SK-N-SH (cell line): Measurements from ENCODE around the gene ABHD16A.
"Not testable (repeated sequence)": the region's sequence is repeated elsewhere in the genome, so short reads cannot be mapped to it uniquely, and the experiment has no call there.

ENCODE experiments used
- CTCF ChIP-seq: fragments of 200-600 bp; sonication (generic); IDR thresholded peaks from 2 replicates; pipeline ENCODE4 v1.6.1; 2017; ENCODE audit warnings: antibody characterized with exemption, mild to moderate bottlenecking, moderate library complexity
- POLR2AphosphoS5 ChIP-seq: IDR thresholded peaks from 2 replicates; pipeline ENCODE4 v1.6.1; 2012; ENCODE audit warnings: low read depth, low read length

GRCh38 chr6:31709157-31709556 is 6.0 kb upstream of the ABHD16A start:
- not testable (repeated sequence) for TF ChIP-seq POLR2AphosphoS5, CTCF
